HepG2 (cell line): ENCODE measurements around the gene GP1BA. TPM values are rescaled to one million over a fixed set of nuclear protein-coding genes. Genes with fewer than 3 reads are reported as not detected.

Experiments
- CENPT ChIP-seq: sonication (generic); formaldehyde crosslinking; IDR thresholded peaks from 2 replicates; pipeline ENCODE4 v1.8.0; 2022; ENCODE audit warnings: low read depth, mild to moderate bottlenecking, moderate library complexity, missing genetic modification reagents
- HDAC1 ChIP-seq: sonication (generic); formaldehyde crosslinking; IDR thresholded peaks from 2 replicates; pipeline ENCODE4 v1.5.1; 2020; ENCODE audit warnings: mild to moderate bottlenecking, missing genetic modification reagents
- MLX ChIP-seq: IDR thresholded peaks from 2 replicates; pipeline ENCODE4 v1.6.1; 2016
- MTA3 ChIP-seq: sonication (generic); formaldehyde crosslinking; IDR thresholded peaks from 2 replicates; pipeline ENCODE4 v1.4.0; 2020; ENCODE audit warnings: missing genetic modification reagents
- NFE2L1 ChIP-seq: sonication (generic); formaldehyde crosslinking; IDR thresholded peaks from 2 replicates; pipeline ENCODE4 v1.4.0; 2020; ENCODE audit warnings: missing genetic modification reagents, mild to moderate bottlenecking, borderline replicate concordance
- SALL1 ChIP-seq: sonication (generic); formaldehyde crosslinking; IDR thresholded peaks from 2 replicates; pipeline ENCODE4 v1.8.0; 2022; ENCODE audit warnings: mild to moderate bottlenecking, missing genetic modification reagents
- SYNCRIP ChIP-seq: fragments of 200-400 bp; formaldehyde crosslinking; IDR thresholded peaks from 2 replicates; pipeline ENCODE4 v1.6.1; 2018; ENCODE audit warnings: mild to moderate bottlenecking, low read depth, low read length; ENCODE audit not compliant: insufficient read depth
- ZBTB34 ChIP-seq: sonication (generic); formaldehyde crosslinking; IDR thresholded peaks from 2 replicates; pipeline ENCODE4 v1.8.0; 2022; ENCODE audit warnings: mild to moderate bottlenecking, missing genetic modification reagents
- ZNF12 ChIP-seq: sonication (generic); formaldehyde crosslinking; IDR thresholded peaks from 2 replicates; pipeline ENCODE4 v1.5.0; 2020; ENCODE audit warnings: missing genetic modification reagents
- ZNF230 ChIP-seq: sonication (generic); formaldehyde crosslinking; IDR thresholded peaks from 2 replicates; pipeline ENCODE4 v1.4.0; 2020; ENCODE audit warnings: mild to moderate bottlenecking, missing genetic modification reagents
- ZNF589 ChIP-seq: sonication (generic); formaldehyde crosslinking; conservative IDR thresholded peaks from 2 replicates; pipeline ENCODE4 v1.8.0; 2022; ENCODE audit warnings: mild to moderate bottlenecking, moderate library complexity, missing genetic modification reagents
- ZNF607 ChIP-seq: sonication (generic); formaldehyde crosslinking; IDR thresholded peaks from 2 replicates; pipeline ENCODE4 v1.5.1; 2020; ENCODE audit warnings: missing genetic modification reagents, mild to moderate bottlenecking, borderline replicate concordance
- ZNF746 ChIP-seq: sonication (generic); formaldehyde crosslinking; IDR thresholded peaks from 2 replicates; pipeline ENCODE4 v1.8.0; 2022; ENCODE audit warnings: mild to moderate bottlenecking, missing genetic modification reagents
- ZSCAN25 ChIP-seq: sonication (generic); formaldehyde crosslinking; IDR thresholded peaks from 2 replicates; pipeline ENCODE4 v1.8.0; 2022; ENCODE audit warnings: mild to moderate bottlenecking, missing genetic modification reagents
- polyA plus RNA-seq, 8 experiments: library from polyadenylated mRNA; depleted of rRNA in 3 of 8; stranded (reverse) in 7 of 8; unstranded in 1 of 8; fragments of >200 nt; fragmentation: Illumina TruSeq in 4 of 8; extraction: Trizol in 4 of 8; gene quantifications; 2 replicates each; pipeline versions ENCODE4 v1.2.1 to v1.2.3, GENCODE V29; 2011 to 2016; ENCODE audit warnings: low read depth in 4 of 8, missing spikeins in 1 of 8, mixed read lengths in 1 of 8; ENCODE audit not compliant: insufficient read depth in 1 of 8
- total RNA-seq, 5 experiments: library from RNA; depleted of rRNA; stranded (reverse); fragments of >200 nt; fragmentation: Illumina TruSeq; extraction: Trizol; gene quantifications; 2 replicates each; pipeline ENCODE4 v1.2.3, GENCODE V29; 2016; ENCODE audit warnings: low read depth in 1 of 5
- TF ChIP-seq, protein P1 (sequence below): sonication (generic); formaldehyde crosslinking; IDR thresholded peaks from 2 replicates; pipeline ENCODE4 v1.5.0; 2020; ENCODE audit warnings: mild to moderate bottlenecking, missing genetic modification reagents, borderline replicate concordance
- TF ChIP-seq, protein P2 (sequence below): fragments of 450-650 bp; IDR thresholded peaks from 2 replicates; pipeline ENCODE4 v1.6.1; 2017
- TF ChIP-seq, protein P3 (sequence below): sonication (generic); formaldehyde crosslinking; IDR thresholded peaks from 2 replicates; pipeline ENCODE4 v1.5.1; 2020; ENCODE audit warnings: missing genetic modification reagents, mild to moderate bottlenecking, borderline replicate concordance

GP1BA gene
- total and polyA plus RNA-seq, 2 of the 13 experiments (the other 11 are each of a cell fraction or from before 2014, with no cell fraction given), result not detected

GRCh38 chr17:4908301-4908700 is 23.8 kb upstream of the GP1BA start (continued):
- TF ChIP-seq, protein P1, sequence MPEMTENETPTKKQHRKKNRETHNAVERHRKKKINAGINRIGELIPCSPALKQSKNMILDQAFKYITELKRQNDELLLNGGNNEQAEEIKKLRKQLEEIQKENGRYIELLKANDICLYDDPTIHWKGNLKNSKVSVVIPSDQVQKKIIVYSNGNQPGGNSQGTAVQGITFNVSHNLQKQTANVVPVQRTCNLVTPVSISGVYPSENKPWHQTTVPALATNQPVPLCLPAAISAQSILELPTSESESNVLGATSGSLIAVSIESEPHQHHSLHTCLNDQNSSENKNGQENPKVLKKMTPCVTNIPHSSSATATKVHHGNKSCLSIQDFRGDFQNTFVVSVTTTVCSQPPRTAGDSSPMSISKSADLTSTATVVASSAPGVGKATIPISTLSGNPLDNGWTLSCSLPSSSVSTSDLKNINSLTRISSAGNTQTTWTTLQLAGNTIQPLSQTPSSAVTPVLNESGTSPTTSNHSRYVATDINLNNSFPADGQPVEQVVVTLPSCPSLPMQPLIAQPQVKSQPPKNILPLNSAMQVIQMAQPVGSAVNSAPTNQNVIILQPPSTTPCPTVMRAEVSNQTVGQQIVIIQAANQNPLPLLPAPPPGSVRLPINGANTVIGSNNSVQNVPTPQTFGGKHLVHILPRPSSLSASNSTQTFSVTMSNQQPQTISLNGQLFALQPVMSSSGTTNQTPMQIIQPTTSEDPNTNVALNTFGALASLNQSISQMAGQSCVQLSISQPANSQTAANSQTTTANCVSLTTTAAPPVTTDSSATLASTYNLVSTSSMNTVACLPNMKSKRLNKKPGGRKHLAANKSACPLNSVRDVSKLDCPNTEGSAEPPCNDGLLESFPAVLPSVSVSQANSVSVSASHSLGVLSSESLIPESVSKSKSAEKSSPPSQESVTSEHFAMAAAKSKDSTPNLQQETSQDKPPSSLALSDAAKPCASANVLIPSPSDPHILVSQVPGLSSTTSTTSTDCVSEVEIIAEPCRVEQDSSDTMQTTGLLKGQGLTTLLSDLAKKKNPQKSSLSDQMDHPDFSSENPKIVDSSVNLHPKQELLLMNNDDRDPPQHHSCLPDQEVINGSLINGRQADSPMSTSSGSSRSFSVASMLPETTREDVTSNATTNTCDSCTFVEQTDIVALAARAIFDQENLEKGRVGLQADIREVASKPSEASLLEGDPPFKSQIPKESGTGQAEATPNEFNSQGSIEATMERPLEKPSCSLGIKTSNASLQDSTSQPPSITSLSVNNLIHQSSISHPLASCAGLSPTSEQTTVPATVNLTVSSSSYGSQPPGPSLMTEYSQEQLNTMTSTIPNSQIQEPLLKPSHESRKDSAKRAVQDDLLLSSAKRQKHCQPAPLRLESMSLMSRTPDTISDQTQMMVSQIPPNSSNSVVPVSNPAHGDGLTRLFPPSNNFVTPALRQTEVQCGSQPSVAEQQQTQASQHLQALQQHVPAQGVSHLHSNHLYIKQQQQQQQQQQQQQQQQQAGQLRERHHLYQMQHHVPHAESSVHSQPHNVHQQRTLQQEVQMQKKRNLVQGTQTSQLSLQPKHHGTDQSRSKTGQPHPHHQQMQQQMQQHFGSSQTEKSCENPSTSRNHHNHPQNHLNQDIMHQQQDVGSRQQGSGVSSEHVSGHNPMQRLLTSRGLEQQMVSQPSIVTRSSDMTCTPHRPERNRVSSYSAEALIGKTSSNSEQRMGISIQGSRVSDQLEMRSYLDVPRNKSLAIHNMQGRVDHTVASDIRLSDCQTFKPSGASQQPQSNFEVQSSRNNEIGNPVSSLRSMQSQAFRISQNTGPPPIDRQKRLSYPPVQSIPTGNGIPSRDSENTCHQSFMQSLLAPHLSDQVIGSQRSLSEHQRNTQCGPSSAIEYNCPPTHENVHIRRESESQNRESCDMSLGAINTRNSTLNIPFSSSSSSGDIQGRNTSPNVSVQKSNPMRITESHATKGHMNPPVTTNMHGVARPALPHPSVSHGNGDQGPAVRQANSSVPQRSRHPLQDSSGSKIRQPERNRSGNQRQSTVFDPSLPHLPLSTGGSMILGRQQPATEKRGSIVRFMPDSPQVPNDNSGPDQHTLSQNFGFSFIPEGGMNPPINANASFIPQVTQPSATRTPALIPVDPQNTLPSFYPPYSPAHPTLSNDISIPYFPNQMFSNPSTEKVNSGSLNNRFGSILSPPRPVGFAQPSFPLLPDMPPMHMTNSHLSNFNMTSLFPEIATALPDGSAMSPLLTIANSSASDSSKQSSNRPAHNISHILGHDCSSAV (CRISPR knock-in tag), result no peak
- TF ChIP-seq HDAC1 (CRISPR knock-in tag), result peak; percentile 68
- no peak for TF ChIP-seq ZNF12 (CRISPR knock-in tag)
- TF ChIP-seq ZNF589 (CRISPR knock-in tag), result no peak
- TF ChIP-seq ZNF746, result no peak
- TF ChIP-seq SYNCRIP, result no peak
- TF ChIP-seq, protein P2, sequence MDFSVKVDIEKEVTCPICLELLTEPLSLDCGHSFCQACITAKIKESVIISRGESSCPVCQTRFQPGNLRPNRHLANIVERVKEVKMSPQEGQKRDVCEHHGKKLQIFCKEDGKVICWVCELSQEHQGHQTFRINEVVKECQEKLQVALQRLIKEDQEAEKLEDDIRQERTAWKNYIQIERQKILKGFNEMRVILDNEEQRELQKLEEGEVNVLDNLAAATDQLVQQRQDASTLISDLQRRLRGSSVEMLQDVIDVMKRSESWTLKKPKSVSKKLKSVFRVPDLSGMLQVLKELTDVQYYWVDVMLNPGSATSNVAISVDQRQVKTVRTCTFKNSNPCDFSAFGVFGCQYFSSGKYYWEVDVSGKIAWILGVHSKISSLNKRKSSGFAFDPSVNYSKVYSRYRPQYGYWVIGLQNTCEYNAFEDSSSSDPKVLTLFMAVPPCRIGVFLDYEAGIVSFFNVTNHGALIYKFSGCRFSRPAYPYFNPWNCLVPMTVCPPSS, result no peak
- no peak; the same call in 1 of the 2 replicates for TF ChIP-seq MLX
- TF ChIP-seq, protein P3, sequence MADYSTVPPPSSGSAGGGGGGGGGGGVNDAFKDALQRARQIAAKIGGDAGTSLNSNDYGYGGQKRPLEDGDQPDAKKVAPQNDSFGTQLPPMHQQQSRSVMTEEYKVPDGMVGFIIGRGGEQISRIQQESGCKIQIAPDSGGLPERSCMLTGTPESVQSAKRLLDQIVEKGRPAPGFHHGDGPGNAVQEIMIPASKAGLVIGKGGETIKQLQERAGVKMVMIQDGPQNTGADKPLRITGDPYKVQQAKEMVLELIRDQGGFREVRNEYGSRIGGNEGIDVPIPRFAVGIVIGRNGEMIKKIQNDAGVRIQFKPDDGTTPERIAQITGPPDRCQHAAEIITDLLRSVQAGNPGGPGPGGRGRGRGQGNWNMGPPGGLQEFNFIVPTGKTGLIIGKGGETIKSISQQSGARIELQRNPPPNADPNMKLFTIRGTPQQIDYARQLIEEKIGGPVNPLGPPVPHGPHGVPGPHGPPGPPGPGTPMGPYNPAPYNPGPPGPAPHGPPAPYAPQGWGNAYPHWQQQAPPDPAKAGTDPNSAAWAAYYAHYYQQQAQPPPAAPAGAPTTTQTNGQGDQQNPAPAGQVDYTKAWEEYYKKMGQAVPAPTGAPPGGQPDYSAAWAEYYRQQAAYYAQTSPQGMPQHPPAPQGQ, result no peak; the same call in 1 of the 2 replicates
- no peak for TF ChIP-seq CENPT (CRISPR knock-in tag)
- TF ChIP-seq SALL1 (CRISPR knock-in tag), result peak; percentile 83
- TF ChIP-seq MTA3, result no peak
- no peak for TF ChIP-seq ZNF230 (CRISPR knock-in tag)
- TF ChIP-seq ZBTB34 (CRISPR knock-in tag), result no peak
- 0 out of 2 replicates have a peak, but pooled peaks have one; percentile 4 for TF ChIP-seq ZNF607 (CRISPR knock-in tag)
- TF ChIP-seq NFE2L1 (CRISPR knock-in tag), result no peak
- no peak for TF ChIP-seq ZSCAN25 (CRISPR knock-in tag)
